ENCODE data around the gene SEPTIN8.

Gene SEPTIN8

GRCh38 chr5:132779961-132780360 is 2.9 kb upstream of the SEPTIN8 start:
- DNase-seq = no peak

DNA sequence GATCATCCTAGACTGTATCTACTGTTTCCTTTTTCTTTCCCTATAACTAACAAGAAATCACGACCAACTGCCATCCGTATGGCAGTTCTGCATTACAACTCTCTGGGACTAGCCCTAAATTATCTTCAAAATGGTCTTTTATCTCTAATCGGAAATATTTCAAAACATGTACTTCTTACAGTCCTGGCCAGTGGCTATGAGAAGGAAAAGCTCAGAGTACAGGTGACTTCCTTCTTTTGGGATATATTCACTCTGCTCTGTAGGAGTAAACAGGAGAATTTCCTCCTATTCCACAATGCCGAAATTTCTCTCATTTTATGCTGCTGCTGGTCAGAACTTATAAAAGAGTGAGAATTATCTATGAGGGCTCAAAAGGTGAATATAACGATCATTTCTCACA is 1.8 kb upstream of the SEPTIN8 start:
- no peak for DNase-seq

GRCh38 chr5:132778129-132778528 is 1.1 kb upstream of the SEPTIN8 start:
- no peak for DNase-seq

DNA sequence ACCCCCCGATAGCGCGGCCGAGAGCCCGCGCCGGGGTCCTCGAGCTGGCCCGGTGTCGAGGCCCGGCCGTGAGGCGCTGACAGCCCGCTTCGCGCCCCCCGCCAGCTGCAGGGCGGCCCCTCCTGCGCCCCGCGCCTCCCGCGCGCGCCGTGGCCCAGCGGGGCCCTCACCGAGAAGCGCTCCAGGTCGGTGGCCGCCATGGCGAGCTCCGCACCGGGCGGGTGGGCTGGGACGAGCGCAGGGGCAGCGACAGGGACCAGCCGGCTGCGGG is 166 bp downstream of the SEPTIN8 start:
- no peak for DNase-seq

GRCh38 chr5:132776131-132776937 is 705 bp downstream of the SEPTIN8 start:
- DNase-seq = no peak

GRCh38 chr5:132775476-132775961 is 1.5 kb downstream of the SEPTIN8 start:
- DNase-seq = no peak

DNA sequence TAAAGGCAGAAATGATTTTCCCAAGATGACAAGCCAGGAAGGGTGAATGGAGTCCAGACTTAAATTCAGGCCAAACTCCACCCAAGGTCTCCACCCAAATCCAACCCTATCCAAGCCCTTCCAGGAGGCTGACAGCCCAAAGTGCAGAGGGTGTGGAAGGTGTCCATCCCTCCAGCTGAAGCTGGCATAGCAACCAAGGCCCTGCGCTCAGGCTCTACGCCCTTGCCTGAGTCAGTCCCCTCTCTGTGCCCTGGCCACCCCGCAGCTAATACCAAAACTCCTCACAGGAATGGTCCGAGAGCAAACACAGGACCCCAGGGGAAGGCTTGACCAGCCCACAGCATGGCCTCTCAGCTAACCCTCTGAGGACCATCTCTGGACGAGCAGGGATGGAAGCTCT is 2.1 kb downstream of the SEPTIN8 start:
- no peak for DNase-seq

DNA sequence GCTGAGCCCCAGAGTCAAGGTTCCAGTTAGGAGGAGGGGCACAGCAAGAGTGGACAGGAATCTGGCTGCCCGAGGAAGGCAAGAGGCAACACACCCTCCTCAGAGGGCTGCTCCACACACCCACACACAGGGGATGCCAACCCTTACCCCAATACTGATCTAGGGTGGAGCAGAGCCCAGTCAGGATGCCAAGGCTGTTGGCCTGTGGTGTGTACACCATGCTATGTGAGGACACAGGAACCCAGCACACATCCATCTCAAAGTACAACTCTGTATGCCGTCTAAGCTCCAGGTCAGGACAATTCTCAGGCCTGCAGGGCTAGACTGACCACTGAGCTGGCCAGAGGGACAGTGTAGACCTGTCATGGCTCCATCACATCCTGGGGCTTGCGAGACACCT is 2.6 kb downstream of the SEPTIN8 start:
- no peak for DNase-seq

DNA sequence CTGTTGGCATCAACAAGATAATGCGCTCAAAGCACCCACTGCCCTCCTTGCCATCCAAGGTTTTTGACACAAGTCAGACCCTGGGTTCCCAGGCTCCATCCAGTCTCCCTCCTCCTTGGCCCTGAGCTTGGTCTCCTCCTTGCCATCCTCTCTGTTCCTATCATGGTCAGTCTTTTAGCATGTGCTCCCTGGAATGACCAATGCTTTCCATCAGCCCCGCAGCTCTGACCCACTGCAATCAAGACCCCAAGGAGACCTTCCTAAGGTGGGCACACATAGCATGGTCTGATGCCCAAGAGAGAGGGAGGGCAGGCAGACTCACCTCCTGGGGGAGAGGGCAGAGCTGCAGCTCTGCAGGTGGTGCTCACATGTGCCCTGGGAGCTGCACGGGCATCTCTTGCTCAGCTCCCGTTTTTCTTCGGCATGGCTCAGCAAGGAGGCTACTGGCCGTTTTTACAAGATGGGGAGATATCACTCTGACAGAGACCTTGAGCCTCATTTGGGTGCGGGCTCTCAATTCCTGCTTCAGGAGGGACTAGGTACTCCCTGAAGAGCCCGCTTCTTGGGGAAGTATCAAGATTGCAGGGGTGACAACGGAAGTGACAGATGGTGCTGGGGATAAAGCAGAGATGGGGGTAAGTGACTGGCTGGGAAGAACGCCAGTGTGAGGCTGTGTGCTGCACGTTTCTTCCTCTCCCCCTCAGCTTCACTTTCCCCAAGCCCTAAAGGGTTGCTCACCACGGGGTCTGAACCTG is 3.3 kb downstream of the SEPTIN8 start:
- no peak for DNase-seq

GRCh38 chr5:132773114-132773513 is 3.9 kb downstream of the SEPTIN8 start:
- no peak for DNase-seq

DNA sequence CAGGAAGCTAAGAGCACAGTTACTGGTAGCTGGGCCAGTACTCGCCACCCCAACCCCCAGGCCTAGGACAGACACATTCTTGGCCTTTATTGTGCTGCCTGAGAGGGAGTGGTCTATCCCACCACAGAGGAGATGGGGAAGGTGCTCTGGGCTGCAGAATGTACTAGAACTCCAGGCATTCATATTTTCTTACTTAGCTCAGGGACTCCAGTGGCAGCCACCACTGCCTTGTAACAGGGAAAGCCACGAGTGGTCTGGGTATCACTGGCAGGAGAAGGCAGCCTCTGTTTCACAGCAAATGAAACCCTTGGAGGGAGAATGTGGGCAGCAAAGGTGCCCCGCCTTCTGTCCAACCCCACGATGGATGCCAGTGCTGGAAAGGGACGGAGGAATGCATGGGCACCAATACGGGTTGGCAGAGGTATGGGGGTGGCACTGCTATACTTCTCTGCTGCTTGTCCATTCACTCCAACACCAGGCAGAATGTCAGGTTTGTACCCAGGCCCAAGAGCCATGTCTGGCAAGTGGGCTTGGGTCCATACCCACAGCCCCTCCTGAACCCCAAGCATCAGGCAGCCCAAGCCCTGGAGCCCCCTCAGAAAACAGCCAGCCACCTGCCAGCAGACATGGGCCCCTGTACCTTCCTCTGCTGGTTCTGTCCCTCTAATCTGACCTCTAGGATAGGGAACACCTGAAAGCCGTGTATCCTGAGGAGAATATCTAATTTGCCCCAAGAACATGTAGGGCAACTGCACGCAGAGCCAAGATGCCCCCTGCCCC is 4.6 kb downstream of the SEPTIN8 start:
- no peak for DNase-seq

GRCh38 chr5:132771503-132771998 is 5.5 kb downstream of the SEPTIN8 start:
- DNase-seq = no peak

GRCh38 chr5:132770476-132771159 is 6.4 kb downstream of the SEPTIN8 start:
- no peak for DNase-seq

DNA sequence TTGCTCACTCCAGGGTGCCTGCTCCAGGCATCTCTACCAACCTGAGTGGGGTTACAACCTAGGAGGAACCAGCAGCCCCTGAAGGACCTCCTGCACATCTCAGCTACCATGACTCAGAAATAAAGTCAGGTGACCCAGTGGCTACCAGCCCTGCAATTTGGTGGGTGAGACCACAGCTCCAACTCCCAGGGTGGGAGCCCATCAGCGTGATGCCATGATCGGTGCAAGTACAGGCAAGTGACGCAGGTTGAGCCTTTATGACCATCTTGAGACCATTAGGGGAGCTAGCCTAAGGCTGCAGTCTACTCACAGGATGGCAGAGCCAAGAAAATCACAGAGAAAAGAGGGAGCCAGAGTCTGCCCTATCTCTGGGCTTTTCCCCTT is 8.6 kb downstream of the SEPTIN8 start:
- DNase-seq = no peak

DNA sequence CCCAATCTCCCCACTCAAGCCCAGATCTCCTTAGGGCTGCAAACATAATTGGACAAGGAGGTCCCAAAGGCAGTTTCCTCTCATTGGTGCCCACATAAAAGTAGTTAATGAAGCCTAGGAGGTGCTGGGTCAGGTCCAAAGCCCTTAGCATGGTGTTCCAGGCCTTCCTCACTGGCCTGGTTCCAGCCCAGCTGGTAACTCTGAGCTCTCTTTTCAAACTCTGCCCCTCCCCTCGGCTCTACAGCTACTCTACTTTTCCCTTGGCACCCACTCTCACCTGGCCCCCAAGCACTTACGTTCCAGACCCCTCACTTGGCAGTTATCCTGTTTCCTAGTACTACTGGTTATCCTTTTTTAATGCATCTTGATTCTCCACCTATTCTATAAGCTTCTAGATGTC is 9.9 kb downstream of the SEPTIN8 start:
- DNase-seq = no peak

DNA sequence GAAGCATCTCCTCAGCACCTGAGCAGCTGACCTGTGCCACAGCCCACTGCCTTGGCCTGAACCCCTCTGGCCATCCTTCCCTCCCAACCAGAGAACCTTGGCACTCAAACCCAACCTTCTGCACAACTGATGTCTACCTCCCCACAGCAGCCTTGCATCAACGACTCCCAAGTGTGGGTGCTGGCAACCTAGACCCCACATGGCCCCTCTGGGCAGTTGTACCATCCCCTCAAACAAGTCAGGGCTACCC is 10.3 kb downstream of the SEPTIN8 start:
- DNase-seq = no peak

DNA sequence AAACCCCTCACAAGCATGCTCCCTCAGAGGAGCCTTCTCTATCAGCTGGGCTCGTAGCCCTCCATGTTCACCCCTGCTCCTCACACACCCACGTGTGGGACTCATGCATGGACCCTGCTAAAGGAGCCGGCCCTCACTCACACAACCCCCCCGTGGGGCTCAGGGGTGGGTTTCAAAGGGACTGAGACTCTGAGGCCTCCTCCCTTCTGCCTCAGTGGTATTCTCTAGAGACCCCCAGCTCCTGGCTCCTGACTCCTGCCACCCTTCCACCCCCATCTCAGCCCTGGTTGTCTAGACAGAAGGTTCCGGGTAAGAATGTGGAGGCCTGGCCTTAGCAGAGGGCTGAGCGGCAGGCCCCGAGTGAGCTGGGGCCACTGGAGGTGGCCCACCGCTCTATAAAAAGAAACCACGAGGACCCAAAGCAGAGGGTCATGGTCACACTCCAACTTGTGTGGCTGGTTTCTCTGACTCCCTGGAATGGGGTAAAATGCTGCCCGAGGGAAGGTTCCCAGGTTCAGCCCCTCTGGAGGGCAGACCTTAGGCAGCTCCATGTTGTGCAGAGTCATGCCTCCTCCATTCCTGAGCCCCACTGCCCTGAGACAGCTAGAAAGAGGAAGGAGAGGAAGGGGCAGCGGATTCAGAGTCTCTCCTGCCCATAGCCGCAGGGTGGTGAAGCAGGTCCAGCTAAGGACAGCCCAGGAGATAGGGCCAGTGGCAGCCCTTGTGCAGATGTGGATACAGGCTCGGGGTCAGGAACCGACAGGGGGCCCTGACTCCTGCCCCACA is 10.8 kb downstream of the SEPTIN8 start:
- no peak for DNase-seq

DNA sequence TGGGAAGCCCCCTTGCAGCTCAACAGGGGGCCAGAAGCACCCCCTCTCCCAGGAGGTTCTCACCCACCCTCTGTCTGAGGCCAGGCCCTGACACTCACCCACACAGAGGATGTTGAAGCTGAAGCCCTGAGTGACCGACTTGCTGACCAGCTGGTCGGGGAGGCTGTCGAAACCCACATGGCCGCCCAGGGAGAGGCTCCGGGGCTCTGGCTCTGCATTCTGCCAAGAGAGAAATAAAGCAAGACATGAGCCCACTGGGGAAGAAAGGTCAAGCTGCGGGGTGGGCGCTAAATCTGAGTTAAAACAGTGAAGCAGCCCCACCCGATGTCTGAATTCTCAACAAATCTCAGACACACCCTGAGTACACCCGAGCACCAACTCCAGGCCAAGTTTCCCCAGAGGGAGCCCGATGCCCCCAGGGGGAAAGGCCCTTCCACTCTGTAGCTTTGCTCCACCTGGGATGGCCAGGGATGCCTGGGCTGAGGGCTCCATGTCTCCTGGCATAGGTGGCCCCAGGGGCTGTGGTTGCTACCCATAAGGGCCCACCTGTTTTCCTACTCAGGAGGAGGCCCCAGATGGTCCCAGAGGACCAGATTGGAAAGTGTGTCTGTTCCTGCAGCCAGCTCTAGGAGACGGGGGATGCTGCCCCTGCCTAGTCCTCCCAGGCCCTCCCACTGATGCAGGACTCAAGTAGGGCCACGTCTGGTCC is 11.6 kb downstream of the SEPTIN8 start:
- DNase-seq = no peak

DNA sequence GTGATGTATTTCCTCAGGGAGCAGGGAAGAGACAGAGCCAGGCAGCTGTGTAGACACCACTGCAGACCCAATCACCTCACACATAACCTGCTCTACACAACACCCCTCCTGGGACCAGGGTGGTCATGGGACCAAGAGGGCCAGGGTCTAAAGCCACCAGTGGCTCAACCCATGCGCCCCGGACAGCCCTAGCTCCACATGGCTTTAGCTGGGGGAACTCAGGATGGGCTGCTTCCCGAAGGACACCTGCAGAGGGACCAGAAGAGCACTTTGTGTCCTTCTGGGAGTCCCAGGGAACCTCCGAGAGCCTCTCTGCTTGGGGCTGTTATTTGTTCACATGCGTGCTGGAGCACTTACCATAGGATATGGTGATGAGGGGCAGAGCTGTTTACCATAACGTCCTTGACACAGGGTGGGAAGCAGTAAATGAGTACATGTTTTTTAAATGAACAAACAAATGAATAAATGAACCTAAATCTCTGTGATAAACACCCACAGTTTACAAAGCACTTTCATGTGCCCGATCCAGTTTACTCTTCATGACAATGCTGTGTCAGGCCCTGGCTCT is 12.3 kb downstream of the SEPTIN8 start:
- DNase-seq = no peak

DNA sequence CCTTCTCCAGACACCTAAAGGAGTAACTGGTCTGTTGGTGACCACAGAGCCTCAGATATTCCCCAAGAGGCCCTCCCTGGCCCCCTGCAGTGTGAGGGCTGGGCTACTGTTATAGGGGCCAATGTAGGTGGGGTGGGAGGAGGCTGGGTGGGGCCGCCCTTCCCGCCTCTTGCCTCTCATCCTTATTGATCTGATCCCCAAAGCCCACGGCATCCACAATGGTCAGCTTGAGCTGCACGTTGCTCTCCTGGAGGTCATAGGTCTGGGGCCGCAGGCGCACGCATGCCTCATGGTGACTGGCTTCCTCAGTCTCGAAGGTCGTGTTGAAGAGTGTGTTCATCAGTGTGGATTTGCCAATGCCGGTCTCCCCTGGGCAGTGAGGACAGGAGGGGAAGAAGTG is 13.0 kb downstream of the SEPTIN8 start:
- DNase-seq = no peak

Data from stimulated activated CD4-positive, alpha-beta T cell treated with anti-CD3 and anti-CD28 coated beads, Interleukin-4, amount 100 ng/mL, for 1 hour (primary cell).